GM18870 (cell line): ENCODE data around the gene PATZ1.

Experiments
- ATAC-seq: cut with Tn5 transposase; IDR thresholded peaks from one replicate; pipeline ENCODE4 v1.9.1; 2021; ENCODE audit warnings: moderate library complexity; ENCODE audit not compliant: unreplicated experiment

Gene PATZ1

DNA sequence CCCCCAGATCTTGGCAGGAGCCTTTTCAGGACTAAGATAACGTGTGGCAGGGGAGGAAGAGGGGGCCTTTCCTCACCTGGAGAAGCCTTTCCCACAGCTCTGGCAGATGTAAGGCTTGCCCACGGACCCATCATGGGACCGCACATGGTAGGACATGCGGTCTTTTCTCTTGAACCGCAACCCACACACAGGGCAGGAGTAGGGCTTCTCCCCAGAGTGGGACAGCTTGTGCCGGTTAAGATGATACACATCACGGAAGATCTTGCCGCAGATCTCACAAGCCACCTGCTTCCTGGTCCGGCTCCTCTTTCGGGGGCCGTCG, 1.9 kb downstream of the PATZ1 start:
- ATAC-seq: no peak

DNA sequence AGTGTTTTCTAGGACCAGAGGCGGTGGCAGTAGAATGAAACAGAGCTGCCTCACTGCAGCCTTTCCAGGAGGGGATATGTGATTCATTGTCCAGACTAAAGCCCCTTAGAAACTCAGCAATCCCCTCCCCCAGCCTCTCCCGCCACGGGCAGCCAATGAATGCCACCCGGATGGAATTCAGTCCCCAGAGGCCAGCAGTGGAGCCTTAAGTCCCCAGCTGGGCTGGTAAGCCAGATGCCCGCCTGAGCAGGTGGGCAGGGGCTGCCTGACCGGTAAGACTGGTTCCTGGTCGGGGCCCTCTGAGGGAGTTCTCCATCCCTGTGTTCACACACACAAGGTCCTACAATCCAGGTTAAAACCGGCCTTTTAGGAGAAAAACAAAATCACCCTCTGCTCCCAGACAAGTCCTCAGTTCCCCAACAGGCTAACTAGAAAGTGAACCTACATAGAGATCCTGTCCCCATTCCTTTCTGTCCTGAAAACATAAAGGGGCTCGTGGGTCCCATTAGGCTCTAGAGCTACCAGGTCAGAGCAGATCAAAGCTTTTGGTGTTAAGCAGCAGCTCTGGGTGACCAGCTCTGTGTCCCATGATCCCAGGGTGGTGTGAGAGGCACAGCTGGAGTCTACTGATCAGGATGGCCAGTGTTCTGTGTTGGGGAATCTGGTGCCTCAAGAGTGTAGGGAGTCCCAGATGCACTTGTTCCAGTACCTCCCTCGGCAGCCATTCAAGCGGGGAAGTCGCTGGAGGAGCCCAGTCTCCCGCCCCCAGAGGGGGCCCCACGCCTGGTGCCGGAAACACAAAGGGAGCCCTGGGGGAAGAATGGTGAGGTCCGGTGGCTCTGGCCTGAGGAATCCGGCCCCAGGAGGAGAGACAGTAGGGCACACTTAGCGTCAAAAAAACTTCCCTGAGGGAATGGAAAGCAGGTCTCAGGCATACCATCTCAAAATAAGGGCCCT, 2.6 kb downstream of the PATZ1 start:
- ATAC-seq: no peak

DNA sequence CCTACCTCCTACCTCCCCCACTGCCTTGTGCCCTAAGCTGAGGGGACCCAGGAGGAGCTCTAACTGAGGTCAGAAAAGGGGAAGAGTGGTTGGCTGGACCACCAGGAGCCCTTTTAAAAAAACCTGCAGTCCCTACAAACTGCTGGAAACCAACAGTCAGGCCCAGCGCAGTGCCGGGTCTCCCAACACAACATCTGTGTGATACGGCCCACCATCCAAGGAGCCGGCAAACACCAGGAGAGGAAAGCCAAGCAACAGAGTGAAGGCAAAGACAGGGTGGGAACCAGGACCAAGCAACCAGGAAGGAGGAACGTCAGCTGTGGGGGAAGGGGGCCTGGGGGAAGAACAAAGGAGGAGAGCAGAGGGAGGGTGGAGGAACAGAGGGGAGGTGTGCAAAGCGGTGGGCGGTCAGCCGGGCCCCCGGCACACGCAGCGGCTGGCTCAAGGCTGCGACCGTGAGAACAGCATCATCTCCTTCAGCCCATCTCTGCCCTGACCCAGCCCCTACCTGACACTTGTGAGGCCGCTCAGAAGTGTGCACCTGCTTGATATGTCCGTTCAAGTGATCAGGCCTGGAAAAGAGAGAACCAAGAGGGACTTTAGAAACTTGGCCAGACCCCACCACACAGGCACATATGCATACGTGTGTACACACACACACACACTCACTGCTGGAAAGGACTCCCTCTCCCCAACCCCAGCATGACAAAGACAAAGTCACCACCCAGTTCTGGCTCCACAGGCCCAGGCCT, 3.6 kb downstream of the PATZ1 start:
- no peak for ATAC-seq

DNA sequence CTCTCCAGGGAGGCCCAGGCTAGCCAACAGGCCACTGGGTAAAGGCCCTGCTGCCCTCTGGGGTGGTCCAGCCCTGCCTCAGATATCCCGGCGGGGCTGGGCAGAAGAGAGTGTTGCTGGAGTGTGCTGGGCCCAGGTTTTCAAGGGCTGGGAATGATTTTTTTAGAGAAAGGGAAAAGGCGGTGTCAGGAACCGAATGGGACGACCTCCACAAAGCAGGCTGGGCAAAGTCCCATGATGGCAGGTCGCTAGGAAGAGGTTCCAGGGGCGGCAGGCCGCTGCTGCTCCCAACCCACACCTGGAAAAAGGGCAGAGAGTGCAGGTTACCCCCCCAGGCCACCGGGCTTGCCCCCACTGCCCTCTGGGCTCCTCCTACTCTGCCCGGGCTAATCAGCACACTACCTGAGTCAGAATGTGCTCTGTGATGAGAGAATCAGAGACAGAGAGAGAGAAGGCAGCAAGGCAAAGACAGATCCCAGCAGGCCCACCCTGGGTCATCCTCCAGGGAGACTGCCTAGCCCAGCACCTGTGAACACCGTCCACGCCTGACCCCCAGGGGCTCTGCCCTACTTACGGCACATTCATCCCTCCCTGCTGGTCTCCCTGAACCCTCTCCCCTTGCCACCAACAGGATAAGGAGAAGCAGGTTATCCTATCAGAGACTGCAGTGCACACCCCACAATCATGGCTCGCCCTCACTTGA, 4.6 kb downstream of the PATZ1 start:
- ATAC-seq: no peak

DNA sequence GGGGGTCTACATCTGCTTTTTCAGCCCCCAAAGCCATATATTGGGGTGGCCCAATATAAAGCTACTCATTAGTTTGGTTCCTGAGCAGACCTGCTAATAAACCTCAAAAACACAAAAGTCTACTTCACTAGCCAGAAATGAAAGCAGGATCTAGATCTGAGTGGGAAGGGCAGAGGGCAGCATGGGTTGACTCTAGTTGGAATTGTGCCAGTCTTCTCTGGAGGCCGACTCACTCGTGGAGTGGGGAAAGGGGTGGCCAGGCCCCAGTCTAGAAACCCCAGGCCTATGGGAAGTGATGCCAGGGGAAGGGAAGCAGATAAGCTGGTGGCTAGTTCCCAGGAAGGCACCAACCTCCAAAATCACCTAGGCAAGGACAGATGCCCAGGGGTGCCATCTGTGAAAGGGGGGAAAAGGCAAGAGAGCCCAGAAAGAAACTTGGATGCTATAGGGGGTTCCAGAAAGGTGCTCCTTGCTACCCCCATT, 5.3 kb downstream of the PATZ1 start:
- ATAC-seq: no peak

DNA sequence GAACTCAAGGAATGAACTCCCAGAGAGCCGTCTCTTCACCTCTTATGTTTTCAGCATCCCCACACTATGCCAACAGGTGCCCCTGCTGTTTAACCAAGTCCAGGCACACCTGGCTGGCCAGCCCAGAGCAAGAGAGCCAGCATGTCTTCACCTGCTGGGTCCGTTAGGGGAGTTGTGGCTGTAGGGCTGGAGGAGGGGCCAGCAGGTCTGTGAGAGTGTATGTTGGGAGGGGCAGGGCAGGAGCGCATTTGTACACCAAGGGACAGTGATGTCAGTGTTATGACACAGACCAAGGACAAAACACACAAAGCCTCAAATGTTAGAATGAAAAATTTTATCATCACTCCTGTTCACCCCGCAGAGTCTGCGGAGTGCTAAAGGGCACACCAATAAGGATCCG, 5.8 kb downstream of the PATZ1 start:
- no peak for ATAC-seq

DNA sequence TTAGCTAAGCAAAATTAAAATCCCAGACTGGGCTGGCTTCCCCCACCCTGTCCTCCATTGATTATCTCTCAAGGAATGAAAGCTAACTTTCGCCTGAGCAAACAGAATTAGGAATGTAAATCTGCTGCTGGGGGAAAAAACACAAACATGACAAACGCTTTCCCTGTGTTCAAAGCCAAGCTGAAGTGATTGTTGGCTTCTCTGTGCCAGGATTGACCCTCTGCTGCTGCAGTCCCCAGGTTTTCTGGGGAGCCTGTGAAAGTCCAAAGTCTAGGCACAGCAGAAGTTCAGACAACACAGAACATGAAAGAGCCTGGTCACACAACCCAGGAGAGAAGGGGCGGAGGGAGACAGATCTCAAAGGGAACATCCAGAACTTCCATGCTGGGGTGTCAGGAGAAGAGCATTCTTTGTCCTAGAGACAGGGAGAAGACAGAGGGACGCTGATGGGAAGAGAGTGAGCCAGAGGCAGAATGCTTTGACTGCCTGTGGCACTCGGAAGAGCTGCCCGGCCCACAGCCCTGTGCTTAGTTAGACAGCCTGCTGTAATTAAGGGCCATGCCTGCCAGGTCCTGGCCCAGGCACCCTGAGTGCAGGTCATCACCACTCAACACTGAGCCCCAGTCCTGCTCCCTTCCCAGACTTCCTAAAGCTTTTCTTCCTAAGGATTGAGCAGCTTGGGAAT, 6.9 kb downstream of the PATZ1 start:
- no peak for ATAC-seq

DNA sequence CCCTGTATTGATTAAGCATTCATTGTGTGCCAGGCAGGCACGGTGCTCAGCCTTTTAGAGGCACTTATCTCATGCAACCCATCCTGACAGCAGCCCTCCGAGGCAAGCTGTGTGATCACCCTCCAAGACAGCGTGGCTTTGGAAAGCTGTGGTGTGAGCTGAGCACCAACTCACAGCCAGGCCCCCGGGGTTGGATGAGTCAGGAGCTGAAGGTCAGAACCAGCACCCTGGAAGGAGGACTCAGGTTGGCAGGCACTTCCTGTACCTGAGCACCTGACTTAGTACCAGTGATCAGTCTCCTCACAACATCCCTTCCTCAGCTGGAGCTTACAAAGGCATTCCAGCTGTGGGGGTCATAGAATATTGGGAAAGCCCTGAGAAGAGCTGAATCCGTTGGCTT, 9.0 kb downstream of the PATZ1 start:
- ATAC-seq: no peak

DNA sequence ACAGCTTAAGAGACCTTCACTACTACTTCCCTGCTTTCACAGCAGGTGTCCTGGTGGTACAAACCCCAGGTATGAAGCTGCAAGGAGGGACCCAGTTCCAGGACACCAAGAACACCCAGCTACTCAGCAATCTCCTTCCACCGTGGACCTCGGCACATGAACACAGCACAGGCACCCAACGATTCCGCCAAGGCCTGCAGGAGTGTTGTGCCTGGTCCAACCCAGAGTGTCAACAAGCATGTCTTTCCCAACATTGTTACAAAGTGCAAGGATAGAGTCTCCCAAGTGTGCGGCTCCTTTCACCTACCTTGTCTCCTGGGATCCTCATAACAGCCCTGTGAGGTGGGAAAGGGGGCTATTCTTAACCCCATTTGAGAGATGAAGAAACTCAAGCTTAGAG, 11.8 kb downstream of the PATZ1 start:
- ATAC-seq: no peak

DNA sequence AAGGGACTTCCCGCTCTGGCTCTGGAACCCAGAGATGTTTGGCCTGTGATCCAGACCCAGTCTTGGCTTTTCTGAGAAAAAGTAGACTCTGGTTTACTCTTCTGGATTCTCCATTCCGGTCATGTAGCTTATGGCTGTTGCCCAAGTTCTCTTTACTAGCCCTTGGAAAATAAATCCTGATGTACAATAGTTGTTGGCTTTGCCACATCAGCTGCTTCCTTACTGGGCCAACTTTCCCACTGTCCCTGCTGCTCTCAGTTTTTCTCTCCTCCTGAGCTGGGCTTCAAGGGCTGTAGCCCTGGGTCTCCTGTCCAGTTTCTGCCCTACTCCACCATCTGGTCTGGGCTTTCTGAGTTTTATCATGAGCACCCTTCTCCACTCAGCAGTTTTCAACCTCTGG, 12.5 kb downstream of the PATZ1 start:
- ATAC-seq: no peak

DNA sequence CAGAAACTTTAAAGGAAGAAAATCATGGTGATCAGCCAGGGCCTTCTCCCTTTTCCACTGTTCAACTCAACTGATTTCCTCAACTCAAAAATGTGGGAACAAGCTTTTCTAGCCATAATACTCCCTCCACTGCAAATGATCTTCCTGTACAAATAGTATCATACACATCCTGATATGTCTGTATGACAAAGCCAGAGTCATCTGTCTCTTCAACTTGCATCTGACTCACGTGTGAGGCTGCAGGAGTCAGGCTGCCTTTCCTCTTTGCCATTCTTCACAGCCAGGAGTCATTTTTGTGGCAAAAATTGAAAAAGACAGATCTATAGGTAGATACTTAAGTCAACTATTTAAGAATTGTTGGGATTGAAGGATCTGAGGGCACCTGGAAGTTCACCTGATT, 13.3 kb downstream of the PATZ1 start:
- ATAC-seq: no peak

DNA sequence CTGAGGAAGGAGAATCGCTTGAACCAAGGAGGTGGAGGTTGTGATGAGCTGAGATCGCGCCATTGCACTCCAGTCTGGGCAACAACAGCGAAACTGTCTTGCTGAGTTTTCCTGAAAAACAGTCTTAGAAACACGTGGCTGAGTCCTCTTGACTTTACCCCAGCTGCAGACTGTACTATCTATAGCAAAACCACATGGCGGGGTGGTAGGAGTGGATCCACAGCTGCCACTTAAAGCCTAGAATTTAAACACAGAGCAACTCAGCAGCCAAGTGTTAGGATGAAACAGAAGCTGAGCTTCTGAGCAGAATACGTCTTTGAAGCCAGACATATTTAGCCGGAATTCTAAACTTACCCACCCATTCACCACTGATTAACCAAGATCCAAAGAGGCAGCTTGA, 14.1 kb downstream of the PATZ1 start:
- no peak for ATAC-seq

DNA sequence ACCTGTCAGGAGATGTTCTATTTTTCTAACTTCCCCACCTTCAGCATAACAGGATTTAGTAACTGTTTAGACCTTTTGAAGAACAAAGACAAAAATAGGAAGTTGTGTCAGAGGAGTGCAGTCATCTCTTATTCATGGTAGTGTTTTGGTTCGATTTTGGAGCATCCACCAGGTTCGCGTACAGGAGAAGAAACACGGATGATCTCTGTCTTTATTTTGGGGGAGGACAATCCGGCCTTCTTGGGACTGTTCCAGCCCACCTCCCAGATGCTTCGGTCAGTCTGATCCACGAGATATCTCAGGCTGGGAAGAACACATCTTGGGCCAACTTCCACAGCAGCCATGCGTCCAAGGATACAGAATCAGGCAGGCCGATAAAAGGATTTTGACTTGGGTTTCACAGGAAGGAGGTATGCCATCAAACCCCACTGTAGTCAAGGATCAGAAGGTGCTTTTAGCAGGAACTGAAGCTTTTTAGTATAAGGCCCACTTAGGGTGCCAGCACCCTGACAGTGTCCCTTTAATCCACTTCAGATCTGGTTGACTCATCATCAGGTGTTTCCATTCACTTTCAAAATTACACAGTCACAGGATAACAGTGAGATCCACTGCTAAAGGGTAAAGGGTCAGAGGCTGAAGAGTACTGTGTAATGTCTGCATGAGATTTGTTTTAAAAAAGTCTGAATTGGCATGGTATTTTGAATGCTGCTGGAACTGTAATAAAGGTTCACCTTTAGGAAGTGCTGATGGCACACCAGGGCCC, 16.5 kb downstream of the PATZ1 start:
- no peak for ATAC-seq

DNA sequence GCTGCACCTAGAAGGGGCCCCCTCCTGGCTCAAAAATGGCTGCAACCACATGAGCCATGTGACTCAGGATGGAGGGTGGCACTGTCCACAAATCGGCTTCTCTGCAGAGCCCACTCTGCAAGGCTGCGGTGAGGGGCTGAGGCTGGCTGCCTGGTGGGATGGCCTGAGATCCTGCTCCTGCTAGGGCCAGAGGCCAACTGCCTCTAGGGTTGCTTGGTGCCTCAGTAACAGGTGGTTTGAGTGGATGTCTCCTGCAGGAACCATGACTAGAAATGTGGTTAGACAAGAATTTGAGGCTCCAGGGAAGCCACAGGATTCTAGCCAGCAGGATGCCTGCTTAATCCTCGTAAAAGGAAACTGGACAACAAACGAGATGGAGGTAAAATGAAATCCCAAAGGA, 17.1 kb downstream of the PATZ1 start:
- no peak for ATAC-seq

DNA sequence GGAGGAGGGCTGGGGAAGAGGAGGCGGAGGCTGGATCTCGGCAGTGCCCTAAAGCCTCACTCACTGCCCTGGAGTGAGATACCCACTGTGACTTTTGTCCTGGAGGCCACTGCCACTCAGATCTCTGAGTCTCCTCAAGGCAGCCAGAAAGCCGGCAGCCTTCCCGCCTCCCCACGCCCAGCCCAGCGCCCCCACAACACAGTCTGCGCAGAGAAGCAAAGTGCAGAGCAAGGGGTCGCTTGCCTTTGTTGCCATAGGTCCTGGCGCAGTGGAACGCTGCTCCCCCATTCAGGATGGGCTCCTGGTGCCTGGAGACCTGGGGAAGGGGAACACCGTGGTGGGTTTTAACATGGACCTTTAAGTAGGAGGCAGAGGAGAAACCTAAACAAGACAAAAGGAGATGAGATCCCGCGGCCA, 17.6 kb downstream of the PATZ1 start:
- no peak for ATAC-seq

DNA sequence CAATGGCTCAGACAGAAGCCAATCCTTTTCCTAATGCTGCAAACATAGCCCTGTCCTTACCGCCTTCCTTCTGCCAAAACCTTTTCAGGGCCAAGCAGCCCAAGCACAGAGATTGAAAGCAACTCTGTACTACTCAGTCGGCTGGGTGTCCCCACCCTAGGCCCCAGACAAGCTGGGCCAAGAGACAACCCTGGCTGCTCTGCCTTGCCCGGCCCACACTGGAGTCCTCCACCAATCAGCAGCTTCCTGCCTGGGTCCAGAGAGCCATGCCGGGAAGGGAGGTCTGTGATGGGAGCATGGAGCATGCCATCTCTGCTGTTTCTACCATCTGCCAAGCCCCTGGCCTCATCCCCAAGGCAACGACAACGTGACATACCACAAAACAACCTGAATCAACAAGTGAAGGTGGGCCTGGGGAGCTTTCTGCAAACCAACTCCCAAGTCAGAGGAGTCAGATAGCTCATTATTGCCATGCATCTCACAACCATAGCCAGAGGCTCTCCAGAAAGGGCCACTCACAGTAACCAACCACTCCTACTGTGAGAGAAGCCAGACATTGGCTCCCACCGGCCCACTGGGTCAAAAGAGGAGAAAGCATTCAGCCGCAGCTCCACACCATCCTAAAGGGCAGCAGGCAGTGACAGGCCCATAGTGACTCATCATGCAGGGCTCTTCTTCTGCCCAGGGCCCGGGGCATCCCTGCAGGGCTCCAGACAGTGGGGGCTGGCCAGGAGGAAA, 18.2 kb downstream of the PATZ1 start:
- ATAC-seq: no peak

DNA sequence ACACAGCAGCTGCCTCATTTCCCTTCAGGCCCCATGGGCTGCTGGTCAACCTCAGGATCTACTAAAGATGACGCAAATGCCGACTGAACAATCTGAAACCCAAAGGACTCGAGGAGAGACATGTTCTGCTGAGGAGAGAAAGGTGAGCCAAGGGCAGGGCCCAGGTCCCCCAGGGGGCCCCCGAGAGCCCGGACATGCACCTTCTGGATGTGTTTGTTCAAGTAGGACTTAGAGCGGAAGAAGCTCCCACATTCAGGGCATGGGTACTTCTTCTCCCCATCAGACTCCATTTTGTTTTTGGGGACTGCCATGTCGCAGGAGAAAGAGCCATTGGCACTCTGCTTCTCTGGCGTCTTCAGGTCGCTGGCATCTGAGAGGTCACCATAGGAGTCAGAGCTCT, 19.3 kb downstream of the PATZ1 start:
- no peak for ATAC-seq

DNA sequence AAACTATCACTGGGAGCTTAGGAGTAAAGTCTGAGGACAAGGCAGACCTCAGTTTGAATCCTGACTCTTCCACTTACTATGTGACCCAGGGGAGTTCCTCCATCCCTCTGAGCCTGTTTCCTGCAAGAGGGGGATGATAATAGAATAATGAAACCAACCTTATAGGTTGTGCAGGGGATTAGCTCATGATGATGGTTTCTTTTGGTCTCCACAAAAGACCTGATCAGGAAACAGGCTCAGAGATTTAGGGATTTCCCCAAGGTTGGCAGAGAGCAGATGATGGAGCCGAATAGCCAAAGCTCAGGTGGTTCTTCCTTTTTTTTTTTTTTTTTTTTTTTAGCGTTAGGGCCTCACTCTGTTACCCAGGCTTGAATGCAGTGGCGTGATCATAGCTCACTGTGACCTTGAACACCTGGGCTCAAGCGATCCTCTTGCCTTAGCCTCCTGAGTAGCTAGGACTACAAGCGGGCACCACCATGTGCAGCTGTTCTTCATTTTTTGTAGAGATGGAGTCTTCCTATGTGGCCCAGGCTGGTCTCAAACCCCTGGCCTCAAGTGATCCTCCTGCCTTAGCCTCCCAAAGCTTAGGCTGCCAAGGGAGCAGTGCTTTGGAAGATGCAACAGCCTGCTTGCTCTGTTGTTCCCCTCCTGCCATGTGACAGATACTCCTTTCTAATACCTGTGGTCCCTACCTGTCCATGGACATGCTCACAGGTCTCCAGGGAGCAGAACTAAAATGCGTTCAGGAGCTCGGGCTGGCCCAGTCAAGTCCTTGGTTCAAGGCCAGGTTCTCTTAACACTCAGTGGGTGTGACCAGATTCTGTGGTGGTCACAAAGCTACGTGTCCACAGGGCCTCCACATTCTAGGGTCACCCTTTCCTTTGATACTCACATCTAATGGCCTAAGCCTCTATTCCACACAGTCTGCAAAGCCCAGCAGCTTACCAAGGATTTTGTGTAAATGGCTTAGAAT, 22.3 kb downstream of the PATZ1 start:
- ATAC-seq: no peak
